Activated T-helper 9 cell treated with anti-CD3 and anti-CD28 coated beads, Interleukin-2, amount 50 U/mL, for 16 hours (primary cell): ENCODE results near the gene CSRNP3.

Experiments
- DNase-seq: peaks from one replicate; pipeline ENCODE4 v3.0.0-alpha.2; 2020; ENCODE audit warnings: low read depth

CSRNP3 gene

DNA sequence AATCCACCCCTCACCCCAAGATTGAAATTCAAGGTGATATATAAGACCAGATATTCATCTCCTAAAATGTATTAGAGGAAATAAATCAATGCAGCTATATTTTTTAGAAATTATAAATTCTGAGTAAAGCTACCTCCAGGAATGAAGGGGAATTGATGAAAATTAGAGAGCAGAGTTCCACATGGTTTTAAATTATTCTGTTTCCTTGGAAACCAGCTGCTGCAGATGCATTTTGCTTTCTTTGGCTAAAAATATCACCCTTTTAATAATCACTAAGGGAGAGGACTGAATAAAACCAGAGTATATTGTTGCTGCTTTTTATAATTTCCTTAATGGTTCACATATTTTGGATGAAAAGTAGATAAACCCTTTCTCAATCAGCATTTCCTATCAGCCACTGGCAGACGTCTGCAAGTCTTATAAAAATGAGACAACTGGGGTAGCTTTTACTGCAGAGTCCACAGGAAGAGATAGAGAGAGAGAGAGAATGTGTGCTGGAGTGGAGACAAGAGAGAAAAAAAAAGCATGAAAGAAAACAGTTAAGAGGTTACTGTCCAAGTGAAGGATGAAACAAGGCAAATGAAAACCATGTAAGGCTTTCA lies 2.0 kb downstream of the CSRNP3 start:
- no peak for DNase-seq

GRCh38 chr2:165472922-165473321 lies 3.4 kb downstream of the CSRNP3 start:
- no peak for DNase-seq

GRCh38 chr2:165474619-165475276 lies 5.2 kb downstream of the CSRNP3 start:
- no peak for DNase-seq

- DNase-seq, result no peak
These were observed 5.9 kb downstream of the CSRNP3 start for GRCh38 chr2:165475277-165476004.

DNA sequence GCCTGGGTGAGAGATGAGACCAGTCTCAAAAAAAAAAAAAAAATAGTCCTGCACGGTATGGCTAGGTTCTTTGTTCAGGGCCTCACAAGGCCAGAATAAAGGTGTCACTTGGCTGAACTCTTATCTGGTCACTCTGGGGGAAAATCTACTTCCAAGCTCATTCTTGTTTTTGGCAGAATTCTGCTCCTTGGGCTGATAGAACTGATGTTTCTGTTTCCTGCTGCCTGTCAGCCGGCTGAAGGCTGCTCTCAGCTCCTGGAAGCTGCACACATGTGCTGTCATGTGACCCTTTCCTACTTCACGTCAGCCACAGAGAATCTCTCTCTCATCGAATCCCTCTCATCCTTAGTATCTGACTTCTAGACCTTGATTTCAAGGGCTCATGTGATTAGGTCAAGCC lies 10.4 kb downstream of the CSRNP3 start:
- DNase-seq, result no peak

- no peak for DNase-seq
These were observed 25.1 kb downstream of the CSRNP3 start for GRCh38 chr2:165494573-165494972.

- DNase-seq, result no peak
These were observed 28.3 kb downstream of the CSRNP3 start for GRCh38 chr2:165497659-165498317.

- DNase-seq, result no peak
These were observed 29.6 kb downstream of the CSRNP3 start for GRCh38 chr2:165499131-165499530.

- no peak for DNase-seq
These were observed 30.5 kb downstream of the CSRNP3 start for GRCh38 chr2:165500001-165500400.

DNA sequence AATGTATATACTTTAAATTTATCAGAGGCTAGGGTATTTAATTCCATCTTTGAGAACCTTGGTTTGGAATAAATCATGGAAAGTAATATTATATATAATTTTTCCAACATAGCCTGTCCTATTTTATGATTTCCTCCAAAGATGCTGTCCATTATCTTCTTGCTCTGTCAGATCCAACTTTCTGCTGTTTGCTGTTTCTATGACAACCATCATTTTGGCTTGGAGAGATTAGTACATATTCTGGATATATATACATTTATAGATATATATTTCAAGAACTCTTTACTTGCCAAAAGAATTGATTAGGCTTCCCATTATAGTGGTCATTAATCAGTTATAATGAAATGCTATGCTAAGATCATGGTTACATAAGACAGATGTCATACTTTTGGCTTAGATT lies 31.3 kb downstream of the CSRNP3 start:
- no peak for DNase-seq

DNA sequence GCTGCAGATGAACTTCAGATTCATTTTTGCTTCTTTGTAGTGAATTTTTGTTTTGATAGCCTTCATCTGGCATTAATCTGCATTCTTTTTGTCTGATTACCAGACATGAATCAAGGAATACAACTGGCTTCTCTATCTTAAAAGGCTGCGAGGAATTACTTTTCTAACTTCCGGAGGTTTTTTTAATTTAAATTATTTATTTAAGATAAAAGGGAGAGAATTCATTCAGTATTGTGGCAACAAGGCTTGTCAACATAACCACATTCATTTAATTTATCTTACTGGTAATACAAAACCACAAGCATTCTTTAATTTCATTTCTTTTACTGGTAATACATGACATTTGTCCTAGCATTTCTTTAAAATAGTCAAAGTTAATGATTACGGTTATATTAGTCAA lies 36.0 kb downstream of the CSRNP3 start:
- DNase-seq, result no peak

- DNase-seq, result no peak
These were observed 39.4 kb downstream of the CSRNP3 start for GRCh38 chr2:165508927-165509326.

- no peak for DNase-seq
These were observed 44.0 kb downstream of the CSRNP3 start for GRCh38 chr2:165513479-165513878.

DNA sequence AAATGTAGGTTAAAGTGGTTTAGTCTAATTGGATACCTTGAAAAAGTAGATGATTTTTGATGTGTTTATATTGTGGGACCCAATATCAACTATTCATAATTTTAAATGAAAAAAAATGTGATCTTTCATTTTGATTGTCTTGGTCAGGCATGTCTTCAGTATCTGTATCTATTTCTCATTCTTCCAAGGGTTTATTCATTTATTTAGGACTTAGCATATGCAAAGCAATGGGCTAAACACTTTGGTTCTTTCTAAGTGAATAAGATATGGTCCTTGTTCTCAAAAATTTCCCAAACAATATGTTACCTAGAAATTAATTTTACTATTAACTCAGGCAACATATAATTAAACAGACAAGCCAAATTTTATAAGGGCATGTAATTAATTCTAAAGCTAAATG lies 49.1 kb downstream of the CSRNP3 start:
- no peak for DNase-seq

DNA sequence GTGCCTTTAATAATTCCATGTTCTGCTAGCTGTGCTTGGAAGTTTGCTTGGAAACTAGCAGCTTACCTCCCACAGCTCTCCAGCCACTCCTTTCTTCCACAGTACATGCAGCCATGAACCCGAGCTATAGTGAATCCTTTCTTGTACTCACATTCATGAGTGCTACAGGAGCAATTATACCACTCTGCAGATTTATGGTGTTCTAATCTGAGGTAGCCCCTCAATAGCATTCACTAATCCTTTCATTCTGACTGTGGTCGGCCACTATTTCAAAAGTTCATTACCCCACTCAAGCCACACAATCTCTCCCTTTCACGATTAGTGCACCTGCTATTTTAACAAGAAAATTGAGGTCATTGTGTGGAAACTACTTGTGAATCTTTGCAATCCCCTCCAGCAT lies 53.2 kb downstream of the CSRNP3 start:
- no peak for DNase-seq

GRCh38 chr2:165524720-165525119 lies 55.2 kb downstream of the CSRNP3 start:
- no peak for DNase-seq

- no peak for DNase-seq
These were observed 59.2 kb downstream of the CSRNP3 start for GRCh38 chr2:165528691-165529090.

DNA sequence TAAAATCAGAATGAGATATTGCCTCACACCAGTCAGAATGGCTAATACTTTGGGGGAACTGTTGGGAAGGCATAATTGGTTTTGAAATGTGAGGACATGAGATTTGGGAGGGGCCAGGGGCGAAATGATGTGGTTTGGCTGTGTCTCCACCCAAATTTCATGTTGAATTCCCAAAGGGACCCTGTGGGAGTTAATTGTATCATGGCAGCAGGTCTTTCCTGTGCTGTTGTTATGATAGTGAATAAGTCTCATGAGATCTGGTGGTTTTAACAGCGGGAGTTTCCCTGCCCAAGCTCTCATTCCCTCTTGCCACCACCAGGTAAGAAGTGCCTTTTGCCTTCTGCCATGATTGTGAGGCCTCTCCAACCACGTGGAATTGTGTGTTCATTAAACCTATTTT lies 59.6 kb downstream of the CSRNP3 start:
- no peak for DNase-seq

DNA sequence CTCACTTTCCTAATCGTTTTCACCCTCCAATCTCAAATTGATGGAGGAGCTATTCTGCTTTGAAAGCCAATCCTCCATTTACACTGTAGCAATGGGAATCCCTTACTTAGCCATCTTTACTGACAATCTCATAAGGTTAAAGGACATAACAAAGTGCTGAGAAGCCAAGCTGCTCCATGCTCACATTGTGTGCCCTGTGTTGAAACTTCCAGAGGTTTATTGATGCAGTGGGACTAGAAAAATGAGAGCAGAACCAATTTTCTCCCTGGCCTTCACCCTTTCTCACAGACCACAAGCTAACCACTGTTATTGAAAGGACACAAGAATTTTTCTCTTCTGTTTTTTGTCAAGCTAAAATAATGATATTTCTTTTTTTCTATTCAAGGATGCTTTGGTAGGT lies 63.8 kb downstream of the CSRNP3 start:
- DNase-seq, result no peak

- no peak for DNase-seq
These were observed 66.0 kb downstream of the CSRNP3 start for GRCh38 chr2:165535471-165535870.

- no peak for DNase-seq
These were observed 67.5 kb downstream of the CSRNP3 start for GRCh38 chr2:165536851-165537499.

- no peak for DNase-seq
These were observed 70.5 kb downstream of the CSRNP3 start for GRCh38 chr2:165539985-165540384.
